Neural cell (in vitro differentiated cells): ENCODE measurements around the gene RABL3.

Experiments
- EP300 ChIP-seq: fragments of 450-650 bp; conservative IDR thresholded peaks from 2 replicates; pipeline ENCODE4 v1.6.1; 2014; ENCODE audit warnings: antibody characterized with exemption, mild to moderate bottlenecking, moderate library complexity; ENCODE audit not compliant: poor library complexity, severe bottlenecking
- EZH2 ChIP-seq: fragments of 200-600, 300-800 bp; shearing (Covaris generic), sonication (generic); IDR thresholded peaks from 2 replicates; pipeline ENCODE4 v1.6.1; 2014; ENCODE audit warnings: antibody characterized with exemption, low read length, borderline replicate concordance, mild to moderate bottlenecking; ENCODE audit not compliant: insufficient read depth, poor library complexity, severe bottlenecking
- MXI1 ChIP-seq: fragments of 450-650 bp; conservative IDR thresholded peaks from 2 replicates; pipeline ENCODE4 v1.6.1; 2014; ENCODE audit warnings: antibody characterized with exemption, mild to moderate bottlenecking; ENCODE audit not compliant: poor library complexity, severe bottlenecking
- POLR2AphosphoS5 ChIP-seq: IDR thresholded peaks from 2 replicates; pipeline ENCODE4 v1.6.1; 2012
- RAD21 ChIP-seq: fragments of 450-650 bp; conservative IDR thresholded peaks from 2 replicates; pipeline ENCODE4 v1.6.1; 2014; ENCODE audit warnings: antibody characterized with exemption, mild to moderate bottlenecking, moderate library complexity
- REST ChIP-seq: IDR thresholded peaks from 2 replicates; pipeline ENCODE4 v1.6.1; 2012; ENCODE audit warnings: borderline replicate concordance
- TAF1 ChIP-seq: IDR thresholded peaks from 2 replicates; pipeline ENCODE4 v1.6.1; 2012; ENCODE audit warnings: low read depth
- TF ChIP-seq, protein P1 (sequence below): fragments of 450-650 bp; IDR thresholded peaks from 2 replicates; pipeline ENCODE4 v1.5.1; 2014; ENCODE audit warnings: antibody characterized with exemption, mild to moderate bottlenecking, moderate library complexity; ENCODE audit not compliant: poor library complexity, severe bottlenecking

DNA sequence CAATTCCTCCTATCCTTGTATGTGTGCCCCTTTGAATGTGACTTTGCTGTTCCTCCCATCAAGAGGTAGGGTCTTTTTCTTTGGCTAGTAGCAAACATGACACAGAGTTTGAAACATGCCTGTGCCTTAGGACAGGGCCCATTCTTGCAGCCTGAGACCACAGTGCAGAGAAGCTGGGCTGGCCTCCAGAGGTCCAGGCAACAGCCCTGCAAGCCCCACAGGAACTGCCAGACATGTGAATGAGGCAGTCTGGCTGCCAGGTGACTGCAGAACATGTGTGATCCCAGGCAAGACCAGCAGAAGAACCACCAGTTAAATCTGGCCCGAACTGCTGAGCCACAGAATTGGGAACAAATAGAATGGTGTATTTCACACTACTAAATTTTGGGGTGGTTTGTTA, 59.1 kb downstream of the RABL3 start:
- no peak for TF ChIP-seq EZH2
- TF ChIP-seq EP300, result no peak
- TF ChIP-seq RAD21, result no peak
- TF ChIP-seq, protein P1, sequence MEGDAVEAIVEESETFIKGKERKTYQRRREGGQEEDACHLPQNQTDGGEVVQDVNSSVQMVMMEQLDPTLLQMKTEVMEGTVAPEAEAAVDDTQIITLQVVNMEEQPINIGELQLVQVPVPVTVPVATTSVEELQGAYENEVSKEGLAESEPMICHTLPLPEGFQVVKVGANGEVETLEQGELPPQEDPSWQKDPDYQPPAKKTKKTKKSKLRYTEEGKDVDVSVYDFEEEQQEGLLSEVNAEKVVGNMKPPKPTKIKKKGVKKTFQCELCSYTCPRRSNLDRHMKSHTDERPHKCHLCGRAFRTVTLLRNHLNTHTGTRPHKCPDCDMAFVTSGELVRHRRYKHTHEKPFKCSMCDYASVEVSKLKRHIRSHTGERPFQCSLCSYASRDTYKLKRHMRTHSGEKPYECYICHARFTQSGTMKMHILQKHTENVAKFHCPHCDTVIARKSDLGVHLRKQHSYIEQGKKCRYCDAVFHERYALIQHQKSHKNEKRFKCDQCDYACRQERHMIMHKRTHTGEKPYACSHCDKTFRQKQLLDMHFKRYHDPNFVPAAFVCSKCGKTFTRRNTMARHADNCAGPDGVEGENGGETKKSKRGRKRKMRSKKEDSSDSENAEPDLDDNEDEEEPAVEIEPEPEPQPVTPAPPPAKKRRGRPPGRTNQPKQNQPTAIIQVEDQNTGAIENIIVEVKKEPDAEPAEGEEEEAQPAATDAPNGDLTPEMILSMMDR, result no peak
- TF ChIP-seq MXI1, result no peak
- no peak for TF ChIP-seq POLR2AphosphoS5
- TF ChIP-seq TAF1, result no peak
- TF ChIP-seq REST, result no peak
